IMR-90 (cell line): Measurements from ENCODE around the gene C12orf75.

Experiments used
- FOS ChIP-seq: fragments of 150-350 bp; IDR thresholded peaks from 2 replicates; pipeline ENCODE4 v1.6.1; 2016; ENCODE audit warnings: low read depth, low read length
- MXI1 ChIP-seq: IDR thresholded peaks from 2 replicates; pipeline ENCODE4 v1.6.1; 2012; ENCODE audit warnings: low read depth, mild to moderate bottlenecking, low read length, moderate library complexity, borderline replicate concordance
- POLR2A ChIP-seq: IDR thresholded peaks from 2 replicates; pipeline ENCODE4 v1.6.1; 2012; ENCODE audit warnings: mild to moderate bottlenecking, low read depth, low read length
- RCOR1 ChIP-seq: IDR thresholded peaks from 2 replicates; pipeline ENCODE4 v1.6.1; 2012; ENCODE audit warnings: mild to moderate bottlenecking, low read length, improper control_type of control experiment; ENCODE audit not compliant: insufficient replicate concordance
- TF ChIP-seq, protein P1 (sequence below): conservative IDR thresholded peaks from 2 replicates; pipeline ENCODE4 v1.5.1; 2012; ENCODE audit warnings: mild to moderate bottlenecking, low read depth, low read length, improper control_type of control experiment
- TF ChIP-seq, protein P2 (sequence below): fragments of 150-350 bp; IDR thresholded peaks from 2 replicates; pipeline ENCODE4 v1.6.1; 2017; ENCODE audit warnings: mild to moderate bottlenecking, antibody characterized with exemption, low read length, low read depth

DNA sequence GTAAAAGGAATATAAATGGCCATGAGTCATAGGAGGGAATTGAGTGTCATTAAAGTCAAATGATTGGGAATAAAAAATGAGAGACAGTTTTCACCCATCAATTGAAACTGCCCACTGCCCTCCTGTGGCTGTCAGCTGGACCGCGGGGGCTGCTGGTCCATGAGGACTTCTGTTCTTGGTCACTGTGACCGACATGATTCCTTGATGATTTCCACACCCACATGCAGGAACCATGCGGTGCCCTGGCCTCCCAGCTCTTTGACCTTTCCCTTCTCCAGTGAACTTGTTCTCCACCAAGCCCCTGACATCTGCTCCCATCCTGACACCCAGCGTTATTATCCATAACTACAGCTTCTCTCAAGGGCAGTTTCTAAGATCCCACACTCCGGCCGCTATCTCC, 48.4 kb downstream of the C12orf75 start:
- no peak for TF ChIP-seq POLR2A
- TF ChIP-seq, protein P1, sequence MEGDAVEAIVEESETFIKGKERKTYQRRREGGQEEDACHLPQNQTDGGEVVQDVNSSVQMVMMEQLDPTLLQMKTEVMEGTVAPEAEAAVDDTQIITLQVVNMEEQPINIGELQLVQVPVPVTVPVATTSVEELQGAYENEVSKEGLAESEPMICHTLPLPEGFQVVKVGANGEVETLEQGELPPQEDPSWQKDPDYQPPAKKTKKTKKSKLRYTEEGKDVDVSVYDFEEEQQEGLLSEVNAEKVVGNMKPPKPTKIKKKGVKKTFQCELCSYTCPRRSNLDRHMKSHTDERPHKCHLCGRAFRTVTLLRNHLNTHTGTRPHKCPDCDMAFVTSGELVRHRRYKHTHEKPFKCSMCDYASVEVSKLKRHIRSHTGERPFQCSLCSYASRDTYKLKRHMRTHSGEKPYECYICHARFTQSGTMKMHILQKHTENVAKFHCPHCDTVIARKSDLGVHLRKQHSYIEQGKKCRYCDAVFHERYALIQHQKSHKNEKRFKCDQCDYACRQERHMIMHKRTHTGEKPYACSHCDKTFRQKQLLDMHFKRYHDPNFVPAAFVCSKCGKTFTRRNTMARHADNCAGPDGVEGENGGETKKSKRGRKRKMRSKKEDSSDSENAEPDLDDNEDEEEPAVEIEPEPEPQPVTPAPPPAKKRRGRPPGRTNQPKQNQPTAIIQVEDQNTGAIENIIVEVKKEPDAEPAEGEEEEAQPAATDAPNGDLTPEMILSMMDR: peak; percentile 35
- no peak for TF ChIP-seq RCOR1
- TF ChIP-seq, protein P2, sequence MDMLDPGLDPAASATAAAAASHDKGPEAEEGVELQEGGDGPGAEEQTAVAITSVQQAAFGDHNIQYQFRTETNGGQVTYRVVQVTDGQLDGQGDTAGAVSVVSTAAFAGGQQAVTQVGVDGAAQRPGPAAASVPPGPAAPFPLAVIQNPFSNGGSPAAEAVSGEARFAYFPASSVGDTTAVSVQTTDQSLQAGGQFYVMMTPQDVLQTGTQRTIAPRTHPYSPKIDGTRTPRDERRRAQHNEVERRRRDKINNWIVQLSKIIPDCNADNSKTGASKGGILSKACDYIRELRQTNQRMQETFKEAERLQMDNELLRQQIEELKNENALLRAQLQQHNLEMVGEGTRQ: no peak
- no peak for TF ChIP-seq MXI1
- no peak for TF ChIP-seq FOS
